LNCAP (cell line): ENCODE measurements around the gene BMS1.

Experiments
- TF ChIP-seq, protein P1 (sequence below): fragments of 450-650 bp; IDR thresholded peaks from 2 replicates; pipeline ENCODE4 v1.5.1; 2017; ENCODE audit warnings: mild to moderate bottlenecking

BMS1 gene

DNA sequence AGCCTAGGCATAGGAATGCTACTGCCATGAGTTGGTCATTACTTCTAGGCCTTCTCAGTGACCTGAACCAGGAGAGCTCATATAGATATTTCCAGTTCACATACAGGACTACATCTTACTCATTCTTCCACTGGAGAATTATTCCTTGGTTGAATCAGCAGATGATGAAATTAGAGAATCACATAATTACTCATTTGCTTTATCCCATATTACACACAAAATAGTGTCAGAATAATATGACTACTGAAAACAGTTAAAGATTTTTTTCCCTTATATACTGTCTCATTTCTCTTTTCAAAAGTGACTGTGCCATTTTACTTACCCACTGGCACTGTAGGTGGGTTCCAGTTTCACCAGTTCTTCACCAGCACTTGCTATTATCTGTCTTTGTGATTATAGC lies 18.5 kb downstream of the BMS1 start:
- TF ChIP-seq, protein P1, sequence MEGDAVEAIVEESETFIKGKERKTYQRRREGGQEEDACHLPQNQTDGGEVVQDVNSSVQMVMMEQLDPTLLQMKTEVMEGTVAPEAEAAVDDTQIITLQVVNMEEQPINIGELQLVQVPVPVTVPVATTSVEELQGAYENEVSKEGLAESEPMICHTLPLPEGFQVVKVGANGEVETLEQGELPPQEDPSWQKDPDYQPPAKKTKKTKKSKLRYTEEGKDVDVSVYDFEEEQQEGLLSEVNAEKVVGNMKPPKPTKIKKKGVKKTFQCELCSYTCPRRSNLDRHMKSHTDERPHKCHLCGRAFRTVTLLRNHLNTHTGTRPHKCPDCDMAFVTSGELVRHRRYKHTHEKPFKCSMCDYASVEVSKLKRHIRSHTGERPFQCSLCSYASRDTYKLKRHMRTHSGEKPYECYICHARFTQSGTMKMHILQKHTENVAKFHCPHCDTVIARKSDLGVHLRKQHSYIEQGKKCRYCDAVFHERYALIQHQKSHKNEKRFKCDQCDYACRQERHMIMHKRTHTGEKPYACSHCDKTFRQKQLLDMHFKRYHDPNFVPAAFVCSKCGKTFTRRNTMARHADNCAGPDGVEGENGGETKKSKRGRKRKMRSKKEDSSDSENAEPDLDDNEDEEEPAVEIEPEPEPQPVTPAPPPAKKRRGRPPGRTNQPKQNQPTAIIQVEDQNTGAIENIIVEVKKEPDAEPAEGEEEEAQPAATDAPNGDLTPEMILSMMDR: no peak

DNA sequence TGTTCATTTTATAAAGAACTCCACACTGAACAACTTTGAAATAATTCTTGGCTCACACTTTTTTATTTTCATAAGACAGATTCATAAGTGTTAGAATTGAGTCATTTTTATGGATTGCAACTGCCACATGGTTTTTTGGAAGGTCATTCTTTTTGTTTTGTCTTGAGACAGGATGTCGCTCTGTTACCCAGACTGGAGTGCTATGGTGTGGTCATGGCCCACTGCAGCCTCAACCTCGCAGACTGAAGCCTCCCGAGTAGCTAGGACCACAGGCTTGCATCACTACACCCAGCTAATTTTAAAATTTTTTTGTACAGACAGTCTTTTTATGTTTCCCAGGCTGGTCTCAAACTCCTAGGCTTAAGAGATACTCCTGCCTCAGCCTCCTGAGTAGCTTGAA lies 20.3 kb downstream of the BMS1 start:
- TF ChIP-seq, protein P1: no peak

DNA sequence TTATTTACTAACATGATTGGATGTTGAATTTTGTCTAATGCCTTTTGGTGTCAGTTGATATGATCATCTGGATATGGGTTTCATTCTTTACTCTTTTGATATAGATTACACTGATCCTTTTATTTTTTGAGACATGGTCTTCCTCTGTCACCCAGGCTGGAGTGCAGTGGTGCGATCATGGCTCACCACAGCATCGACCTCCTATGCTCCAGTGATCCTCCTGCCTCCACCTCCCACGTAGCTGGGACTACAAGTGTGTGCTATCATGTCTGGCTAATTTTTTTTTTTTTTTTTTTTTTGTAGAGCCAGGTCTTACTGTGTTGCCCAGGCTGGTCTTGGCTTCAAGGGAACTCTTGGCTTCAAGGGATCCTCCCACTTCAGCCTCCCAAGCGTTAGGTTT lies 27.1 kb downstream of the BMS1 start:
- TF ChIP-seq, protein P1: no peak

DNA sequence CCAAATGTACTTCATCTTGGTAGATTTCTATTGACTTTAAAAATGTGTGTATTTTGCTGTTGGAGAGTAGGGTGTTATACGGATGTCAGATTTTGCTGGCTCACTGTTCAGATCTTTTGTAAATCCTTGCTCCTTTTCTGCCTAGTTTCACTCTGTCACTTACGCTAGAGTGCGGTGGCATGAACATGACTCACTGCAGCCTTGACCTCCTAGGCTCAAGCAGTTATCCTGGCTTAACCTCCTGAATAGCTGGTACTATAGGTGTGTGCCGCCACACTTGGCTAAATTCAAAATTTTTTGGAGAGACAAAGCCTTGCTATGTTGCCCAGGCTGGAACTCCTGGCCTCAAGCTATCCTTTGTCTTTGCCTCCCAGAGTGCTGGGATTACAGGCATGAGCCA lies 29.4 kb downstream of the BMS1 start:
- TF ChIP-seq, protein P1: no peak

DNA sequence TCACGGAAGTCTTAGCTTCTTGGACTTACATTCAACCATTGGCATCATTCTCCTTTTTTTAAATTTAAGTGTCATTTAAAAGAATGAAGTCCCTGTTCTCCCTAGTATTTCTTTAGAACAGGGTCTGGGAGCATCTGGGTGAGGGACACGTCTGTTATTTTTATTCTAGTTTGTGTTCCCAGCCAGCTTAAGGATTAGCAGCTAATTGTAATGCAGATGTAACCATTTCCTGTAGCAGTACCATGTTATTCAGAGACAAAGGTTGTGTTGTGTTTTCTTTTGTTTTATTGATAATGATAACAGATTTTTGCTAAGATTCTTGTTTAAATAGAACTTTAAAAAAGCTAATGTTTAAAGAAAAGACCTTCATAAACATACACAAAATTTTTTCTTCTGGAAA lies 34.3 kb downstream of the BMS1 start:
- TF ChIP-seq, protein P1: no peak

DNA sequence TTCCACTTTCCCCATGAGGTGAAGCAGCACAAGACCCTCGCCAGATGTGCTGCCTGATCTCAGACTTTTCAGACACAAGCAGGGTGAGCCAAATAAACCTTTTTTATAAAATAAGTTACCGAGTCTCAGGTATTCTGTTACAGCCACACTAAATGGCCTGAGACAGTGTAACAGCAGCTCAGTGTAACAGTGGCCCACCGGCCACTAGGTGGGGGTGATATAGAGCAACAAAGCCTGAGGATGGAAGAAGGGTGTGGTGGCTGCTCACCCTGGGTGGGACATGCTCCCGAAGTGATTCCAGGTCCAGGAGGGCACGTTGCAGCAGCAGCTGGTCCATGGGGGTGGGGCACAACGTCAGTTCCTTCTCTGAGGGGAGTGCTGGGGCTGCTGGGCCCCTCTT lies 44.6 kb downstream of the BMS1 start:
- TF ChIP-seq, protein P1: no peak

DNA sequence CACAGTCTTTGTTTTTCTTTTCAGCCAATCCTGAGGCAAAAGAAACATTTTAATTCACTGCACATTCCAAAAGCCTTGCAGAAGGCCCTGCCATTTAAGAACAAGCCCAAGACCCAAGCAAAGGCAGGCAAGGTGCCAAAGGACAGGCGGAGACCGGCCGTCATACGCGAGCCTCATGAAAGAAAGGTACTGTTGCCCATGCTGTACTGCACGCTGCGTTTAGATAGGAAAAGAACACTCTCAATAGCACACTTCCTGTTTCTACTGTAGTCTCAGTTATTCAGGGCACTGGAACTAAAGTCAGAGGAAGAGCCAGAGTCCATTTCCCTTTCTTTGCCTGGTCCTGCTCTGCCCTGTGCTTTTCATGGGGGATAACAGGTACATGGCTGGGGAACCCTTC lies 47.6 kb downstream of the BMS1 start:
- TF ChIP-seq, protein P1: no peak

DNA sequence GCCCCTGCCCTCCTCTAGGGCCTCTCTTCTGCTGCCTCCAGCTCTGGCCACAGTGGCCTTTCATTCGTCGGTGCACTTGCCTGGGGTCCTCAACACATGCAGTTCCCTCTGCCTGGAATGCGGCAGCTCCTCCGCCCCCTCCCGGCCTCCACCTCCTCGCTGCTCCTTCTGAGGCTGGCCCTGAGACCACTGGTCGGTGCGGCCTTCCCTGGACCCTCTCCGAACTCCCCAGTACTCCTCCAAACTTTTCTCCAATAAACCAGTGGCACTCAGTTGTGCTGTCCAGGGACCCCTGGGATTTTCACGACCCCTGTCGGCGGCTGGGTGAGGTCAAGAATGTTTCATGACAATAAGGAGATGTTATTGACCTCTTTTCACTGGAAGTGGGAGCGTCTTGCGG lies 53.5 kb downstream of the BMS1 start:
- TF ChIP-seq, protein P1: no peak
